Measurements from ENCODE around the gene BYSL.

BYSL gene

DNA sequence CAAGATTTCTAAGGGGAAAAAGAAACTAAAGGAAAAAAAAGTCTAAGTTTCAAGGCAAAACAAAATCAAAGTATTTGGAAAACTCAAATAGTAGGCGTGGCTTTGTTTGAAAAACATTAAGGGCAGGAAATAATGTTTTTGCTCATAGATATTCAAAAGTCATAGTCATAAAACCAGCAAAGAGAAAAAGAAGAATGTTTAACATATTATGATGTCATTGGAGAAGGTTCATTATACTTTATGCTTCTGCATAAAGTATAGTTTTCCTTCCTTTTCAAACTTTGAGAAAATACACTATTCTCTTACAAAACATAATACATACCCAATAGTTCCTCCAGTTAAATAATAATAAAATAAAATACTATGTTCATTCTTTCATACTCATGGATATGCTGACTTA is 39.8 kb upstream of the BYSL start:
- DNase-seq (ENCODE audit: extremely low read depth, low read depth): no peak
- no peak for TF ChIP-seq CTCF (IDR thresholded peaks at IDR 0.05; ENCODE audit: low read depth, low read length)

DNA sequence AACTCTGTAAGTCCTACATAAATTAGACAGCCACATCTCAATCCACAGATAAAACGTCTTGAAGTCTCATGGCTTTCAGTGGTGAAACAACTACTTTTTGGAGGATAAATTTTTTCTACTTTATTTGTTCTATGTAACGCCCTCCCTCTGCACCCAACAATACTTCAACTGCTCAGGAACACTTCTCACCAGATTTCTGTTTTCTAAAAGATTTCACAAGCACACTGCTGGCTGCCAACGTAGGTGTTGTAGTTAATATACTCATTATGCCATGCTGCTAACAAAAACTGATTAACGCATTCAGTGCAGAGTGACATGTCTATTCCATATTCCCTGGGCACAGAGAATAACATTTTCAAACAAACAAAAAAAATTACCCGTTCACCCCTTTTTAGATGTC is 36.3 kb upstream of the BYSL start:
- no peak for DNase-seq (ENCODE audit: extremely low read depth, low read depth)
- no peak for TF ChIP-seq CTCF (IDR thresholded peaks at IDR 0.05; ENCODE audit: low read depth, low read length)

DNA sequence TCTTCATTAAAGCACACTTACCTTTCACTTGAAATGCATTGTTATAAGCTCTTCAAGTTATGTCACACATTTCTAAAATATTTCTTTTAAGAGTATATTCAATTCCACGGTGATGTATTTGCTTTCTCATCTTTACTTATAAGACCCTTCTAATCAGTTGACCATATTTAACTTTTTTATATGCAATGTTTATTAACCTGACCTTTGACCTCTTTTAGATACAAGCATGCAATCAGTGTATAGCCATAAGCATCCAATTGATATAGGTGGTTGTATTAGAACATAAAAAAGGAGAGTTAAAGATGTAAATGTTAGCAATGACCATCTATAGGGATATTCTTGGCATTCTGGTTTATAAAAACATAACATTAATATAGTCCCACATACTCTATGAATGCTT is 35.4 kb upstream of the BYSL start:
- no peak for TF ChIP-seq CTCF (IDR thresholded peaks at IDR 0.05; ENCODE audit: low read depth, low read length)

GRCh38 chr6:41887331-41887751 is 34.0 kb upstream of the BYSL start:
- TF ChIP-seq CTCF (IDR thresholded peaks at IDR 0.05; ENCODE audit: low read depth, low read length): no peak
- peak; percentile 5 for DNase-seq (ENCODE audit: extremely low read depth, low read depth)

More for the DNA sequence above, 35.4 kb upstream of the BYSL start:
- DNase-seq (ENCODE audit: extremely low read depth, low read depth): no peak

GRCh38 chr6:41892921-41893564 is 28.3 kb upstream of the BYSL start:
- no peak for DNase-seq (ENCODE audit: extremely low read depth, low read depth)

DNA sequence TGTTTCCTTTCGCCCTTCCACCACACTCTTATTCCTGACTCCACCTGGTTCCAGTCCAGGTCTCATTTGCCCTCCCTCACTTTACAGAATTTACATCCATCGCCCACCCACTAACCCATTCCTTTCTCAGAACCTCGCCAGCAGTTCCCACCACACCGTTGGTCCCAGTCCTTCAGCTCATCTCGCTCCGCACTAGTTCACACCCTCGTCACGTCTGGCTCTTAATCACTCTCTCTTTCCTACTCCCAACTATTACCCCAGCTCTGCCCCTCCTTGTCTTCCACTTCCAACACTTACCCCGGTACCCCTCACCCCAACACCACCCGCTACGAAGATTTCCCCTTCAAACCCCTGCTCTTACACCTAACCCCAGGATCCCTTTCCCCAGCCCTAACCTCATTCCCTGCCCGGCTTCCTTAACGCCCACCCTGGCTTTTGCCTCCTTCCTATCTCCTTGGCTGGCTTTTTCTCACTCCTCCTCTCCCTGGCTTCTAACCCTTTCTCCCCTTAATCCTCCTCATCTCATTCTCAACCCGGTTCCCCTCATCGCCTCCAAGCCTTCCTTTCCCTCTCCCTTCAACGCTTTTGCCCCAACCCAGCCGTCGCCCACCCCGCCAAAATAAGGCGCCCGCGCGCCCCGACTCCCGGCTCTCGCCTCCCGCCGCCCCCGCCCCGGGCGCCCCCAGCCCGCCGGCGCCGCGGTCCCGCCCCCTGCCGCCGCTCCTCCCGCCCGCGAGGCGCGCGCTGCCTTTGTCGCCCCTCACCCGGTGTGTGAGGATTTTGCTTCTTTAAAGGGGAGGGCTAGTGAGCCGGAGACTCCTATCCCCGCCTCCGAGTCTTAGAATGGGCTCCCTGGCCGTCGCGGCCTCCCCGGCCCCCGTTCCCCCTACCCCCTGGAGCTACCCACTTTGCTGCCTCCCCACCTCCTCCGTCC is 26.7 kb upstream of the BYSL start:
- TF ChIP-seq CTCF (IDR thresholded peaks at IDR 0.05; ENCODE audit: low read depth, low read length): no peak

More at GRCh38 chr6:41892921-41893564, 28.3 kb upstream of the BYSL start:
- no peak for TF ChIP-seq CTCF (IDR thresholded peaks at IDR 0.05; ENCODE audit: low read depth, low read length)

More for the DNA sequence above, 26.7 kb upstream of the BYSL start:
- no peak for DNase-seq (ENCODE audit: extremely low read depth, low read depth)
